Colon (tissue), 2 donors: ENCODE data around the gene FAM184B.
"Not testable (repeated sequence)": the region's sequence is repeated elsewhere in the genome, so short reads cannot be mapped to it uniquely, and the experiment has no call there.

Experiments used
- FAIRE-seq: peaks from 2 replicates; lab custom pipeline; 2012; peaks lifted over from hg19 to GRCh38; lab: Jason Lieb, UNC
- donor health status: control.
- donor health status: control.

Gene FAM184B

GRCh38 chr4:17681281-17682221, 99.9 kb downstream of the FAM184B start:
- FAIRE-seq, result no peak

GRCh38 chr4:17680559-17681280, 100.7 kb downstream of the FAM184B start:
- no peak for FAIRE-seq

GRCh38 chr4:17670423-17670822, 111.0 kb downstream of the FAM184B start:
- FAIRE-seq, result no peak

GRCh38 chr4:17667653-17668201, 113.7 kb downstream of the FAM184B start:
- FAIRE-seq, result no peak

GRCh38 chr4:17667253-17667652, 114.2 kb downstream of the FAM184B start:
- FAIRE-seq, result no peak

GRCh38 chr4:17665852-17666251, 115.6 kb downstream of the FAM184B start:
- no peak for FAIRE-seq

- no peak for FAIRE-seq
Measured at GRCh38 chr4:17665346-17665745, 116.1 kb downstream of the FAM184B start.

- no peak for FAIRE-seq
Measured at GRCh38 chr4:17664755-17665154, 116.7 kb downstream of the FAM184B start.

- FAIRE-seq, result no peak
Measured at GRCh38 chr4:17662694-17663093, 118.7 kb downstream of the FAM184B start.

GRCh38 chr4:17659196-17659595, 122.2 kb downstream of the FAM184B start:
- not testable (repeated sequence) for FAIRE-seq

- FAIRE-seq, result no peak
Measured at GRCh38 chr4:17657849-17658248, 123.6 kb downstream of the FAM184B start.

GRCh38 chr4:17657090-17657489, 124.3 kb downstream of the FAM184B start:
- FAIRE-seq, result no peak

GRCh38 chr4:17654701-17655100, 126.7 kb downstream of the FAM184B start:
- no peak for FAIRE-seq

- no peak for FAIRE-seq
Measured at GRCh38 chr4:17650406-17650805, 131.0 kb downstream of the FAM184B start.

- FAIRE-seq, result no peak
Measured at GRCh38 chr4:17647927-17648326, 133.5 kb downstream of the FAM184B start.

- FAIRE-seq, result no peak
Measured at GRCh38 chr4:17647176-17647806, 134.1 kb downstream of the FAM184B start.

- no peak for FAIRE-seq
Measured at GRCh38 chr4:17646693-17647092, 134.7 kb downstream of the FAM184B start.

GRCh38 chr4:17642398-17642783, 139.0 kb downstream of the FAM184B start:
- no peak for FAIRE-seq

- FAIRE-seq, result no peak
Measured at GRCh38 chr4:17639136-17639535, 142.3 kb downstream of the FAM184B start.

GRCh38 chr4:17636696-17637622, 144.5 kb downstream of the FAM184B start:
- FAIRE-seq, result no peak

GRCh38 chr4:17636341-17636695, 145.1 kb downstream of the FAM184B start:
- no peak for FAIRE-seq
